Measurements from ENCODE around the gene ADORA1.

DNA sequence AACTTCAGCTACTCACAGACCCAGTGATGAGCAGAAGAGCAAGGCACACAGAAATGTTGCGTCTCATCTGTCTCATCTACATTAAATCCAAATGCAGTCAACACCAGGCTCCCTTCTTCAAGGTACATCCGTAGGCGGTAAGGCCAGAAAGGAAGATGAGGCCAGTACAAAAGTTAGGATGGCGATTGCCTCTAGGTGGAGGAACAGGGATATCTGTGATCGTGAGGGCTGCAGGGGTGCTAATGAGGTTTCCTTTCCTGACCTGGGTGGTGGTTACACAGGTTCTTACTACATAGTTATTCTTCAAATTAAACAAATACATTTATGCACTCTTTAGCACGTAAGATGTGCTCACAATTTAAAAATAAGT lies 49.5 kb downstream of the ADORA1 start:
- TF ChIP-seq FOXM1 (IDR thresholded peaks at IDR 0.05; ENCODE audit: borderline replicate concordance, low read depth) (no peak), YY1 (IDR thresholded peaks at IDR 0.05; ENCODE audit: low read depth) (no peak), REST (IDR thresholded peaks at IDR 0.05; ENCODE audit: low read depth) (no peak), TAF1 (IDR thresholded peaks at IDR 0.05; ENCODE audit: low read depth) (no peak), CEBPB (IDR thresholded peaks at IDR 0.05) (no peak), EGR1 (IDR thresholded peaks at IDR 0.05) (no peak), NFIC (IDR thresholded peaks at IDR 0.05) (no peak)
- TF ChIP-seq, protein P1, sequence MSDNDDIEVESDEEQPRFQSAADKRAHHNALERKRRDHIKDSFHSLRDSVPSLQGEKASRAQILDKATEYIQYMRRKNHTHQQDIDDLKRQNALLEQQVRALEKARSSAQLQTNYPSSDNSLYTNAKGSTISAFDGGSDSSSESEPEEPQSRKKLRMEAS (IDR thresholded peaks at IDR 0.05) = no peak

All from Ishikawa (cell line).